ENCODE measurements around the gene AGRP.

Gene AGRP

GRCh38 chr16:67462279-67462655, 21.1 kb downstream of the AGRP start:
- DNase-seq: no peak

GRCh38 chr16:67461600-67462278, 21.6 kb downstream of the AGRP start:
- no peak for DNase-seq

- DNase-seq: no peak
These were observed 22.4 kb downstream of the AGRP start for GRCh38 chr16:67460961-67461360.

GRCh38 chr16:67460168-67460567, 23.2 kb downstream of the AGRP start:
- no peak for DNase-seq

GRCh38 chr16:67459861-67460150, 23.5 kb downstream of the AGRP start:
- no peak for DNase-seq

GRCh38 chr16:67459066-67459860, 24.1 kb downstream of the AGRP start:
- no peak for DNase-seq

- DNase-seq: no peak
These were observed 25.2 kb downstream of the AGRP start for GRCh38 chr16:67458121-67458641.

- DNase-seq: no peak
These were observed 25.7 kb downstream of the AGRP start for GRCh38 chr16:67457611-67458010.

GRCh38 chr16:67456391-67457081, 26.8 kb downstream of the AGRP start:
- DNase-seq: no peak

- no peak for DNase-seq
These were observed 28.5 kb downstream of the AGRP start for GRCh38 chr16:67454852-67455251.

- DNase-seq: no peak
These were observed 29.2 kb downstream of the AGRP start for GRCh38 chr16:67454104-67454503.

- DNase-seq: no peak
These were observed 31.5 kb downstream of the AGRP start for GRCh38 chr16:67451704-67452435.

GRCh38 chr16:67451061-67451703, 32.2 kb downstream of the AGRP start:
- no peak for DNase-seq

- DNase-seq: no peak
These were observed 33.6 kb downstream of the AGRP start for GRCh38 chr16:67449739-67450138.

GRCh38 chr16:67449336-67449735, 34.0 kb downstream of the AGRP start:
- no peak for DNase-seq

- DNase-seq: no peak
These were observed 34.8 kb downstream of the AGRP start for GRCh38 chr16:67448580-67448979.

GRCh38 chr16:67447508-67448076, 35.8 kb downstream of the AGRP start:
- DNase-seq: peak; percentile 11

- no peak for DNase-seq
These were observed 36.3 kb downstream of the AGRP start for GRCh38 chr16:67446968-67447507.

GRCh38 chr16:67445913-67446907, 37.1 kb downstream of the AGRP start:
- DNase-seq: no peak

GRCh38 chr16:67445441-67445912, 37.9 kb downstream of the AGRP start:
- no peak for DNase-seq

GRCh38 chr16:67445126-67445426, 38.3 kb downstream of the AGRP start:
- no peak for DNase-seq

Data from NCI-H1436 (cell line).